HG02870 (cell line): ENCODE results near the gene TPST1.
"Not testable (repeated sequence)": the region's sequence is repeated elsewhere in the genome, so short reads cannot be mapped to it uniquely, and the experiment has no call there.

ENCODE experiments used
- ATAC-seq: cut with Tn5 transposase; IDR thresholded peaks from one replicate; pipeline ENCODE4 v1.9.1; 2021; ENCODE audit warnings: mild to moderate bottlenecking, moderate library complexity; ENCODE audit not compliant: unreplicated experiment

TPST1 gene

GRCh38 chr7:66324985-66325384, 119.9 kb downstream of the TPST1 start:
- not testable (repeated sequence) for ATAC-seq

DNA sequence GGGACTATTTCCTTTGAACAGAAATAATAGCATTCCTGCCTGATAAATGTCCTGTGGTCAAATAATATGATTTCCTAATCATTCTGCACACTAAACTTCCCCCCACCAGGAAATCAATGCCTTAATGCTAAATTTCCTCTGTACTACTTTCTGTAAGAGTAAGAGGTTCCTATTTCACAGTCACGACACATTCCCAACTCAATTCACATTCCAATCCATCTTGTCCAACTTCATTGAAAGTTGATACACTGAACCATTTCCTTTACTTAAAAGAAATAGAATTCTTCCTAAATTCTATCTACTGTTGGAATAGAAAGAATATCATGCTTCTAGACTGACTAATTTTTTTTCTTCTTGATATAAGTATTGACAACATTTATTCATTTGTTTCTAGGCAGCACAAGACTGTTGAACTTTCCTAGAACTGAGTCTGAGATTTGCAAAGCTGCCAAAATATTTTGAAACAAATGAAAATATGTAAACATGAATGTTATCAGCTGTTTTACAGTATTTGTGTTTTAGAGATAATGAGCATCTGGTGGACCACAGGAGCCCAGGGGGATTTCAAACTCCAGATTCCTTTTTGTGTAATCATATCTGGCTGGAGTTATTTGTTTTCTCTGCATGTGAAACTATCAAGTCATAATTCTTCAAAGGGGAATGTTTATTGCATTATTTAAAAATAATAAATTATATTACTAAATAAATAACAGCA, 121.5 kb downstream of the TPST1 start:
- no peak for ATAC-seq

DNA sequence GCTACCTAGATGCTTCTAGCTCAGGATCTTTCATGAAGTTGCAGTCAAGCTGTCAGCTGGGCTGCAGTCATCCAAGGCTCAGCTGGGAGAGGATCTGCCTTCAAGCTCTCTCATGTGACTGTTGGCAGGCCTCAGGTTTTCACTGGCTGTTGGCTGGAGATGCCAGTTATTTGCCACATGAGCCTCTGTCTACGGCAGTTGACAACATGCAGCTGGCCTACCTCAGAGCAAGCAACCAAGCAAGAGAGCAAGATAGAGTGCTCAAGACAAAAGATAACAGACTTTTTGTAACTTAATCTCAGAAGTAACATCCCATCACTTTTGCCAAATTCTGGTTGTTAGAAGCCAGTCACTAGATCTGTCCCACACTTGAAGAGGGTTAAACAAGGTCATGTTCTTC, 125.8 kb downstream of the TPST1 start:
- ATAC-seq, result no peak

DNA sequence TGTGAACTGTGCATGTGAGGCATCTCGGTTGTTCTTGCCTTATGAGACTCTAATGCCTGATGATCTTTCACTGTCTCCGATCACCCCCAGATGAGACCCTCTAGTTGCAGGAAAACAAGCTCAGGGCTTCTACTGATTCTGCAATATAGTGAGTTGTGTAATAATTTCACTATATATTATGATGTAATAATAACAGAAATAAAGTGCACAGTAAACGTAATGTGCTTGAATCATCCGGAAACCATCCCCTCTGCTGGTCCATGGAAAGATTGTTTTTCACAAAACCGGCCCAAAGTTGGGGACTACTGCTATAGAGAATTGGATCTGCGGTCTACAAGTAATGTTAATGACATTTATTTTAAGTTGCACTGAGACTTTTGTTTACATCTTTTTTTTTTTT, 126.7 kb downstream of the TPST1 start:
- ATAC-seq, result no peak

DNA sequence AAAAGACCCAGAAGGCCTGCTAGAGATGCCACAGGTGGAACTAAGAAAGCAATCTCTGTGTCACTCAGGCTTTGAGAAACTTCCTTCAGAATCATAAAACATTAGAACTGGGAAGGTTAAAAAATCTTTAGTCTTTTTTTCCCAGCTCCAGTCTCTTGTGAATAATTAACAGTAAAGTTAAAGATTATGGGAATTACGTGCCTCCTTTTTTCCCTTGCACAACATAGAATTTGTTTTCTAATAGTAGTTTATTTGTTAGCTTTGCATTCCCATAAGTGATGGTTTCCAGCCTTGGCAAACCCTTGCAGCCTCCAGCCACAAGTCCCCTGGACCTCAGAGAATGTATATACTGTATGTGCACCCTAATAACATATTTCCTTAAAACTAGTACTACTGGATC, 128.3 kb downstream of the TPST1 start:
- no peak for ATAC-seq

GRCh38 chr7:66335318-66335717, 130.2 kb downstream of the TPST1 start:
- no peak for ATAC-seq

GRCh38 chr7:66336760-66337159, 131.6 kb downstream of the TPST1 start:
- ATAC-seq, result no peak

DNA sequence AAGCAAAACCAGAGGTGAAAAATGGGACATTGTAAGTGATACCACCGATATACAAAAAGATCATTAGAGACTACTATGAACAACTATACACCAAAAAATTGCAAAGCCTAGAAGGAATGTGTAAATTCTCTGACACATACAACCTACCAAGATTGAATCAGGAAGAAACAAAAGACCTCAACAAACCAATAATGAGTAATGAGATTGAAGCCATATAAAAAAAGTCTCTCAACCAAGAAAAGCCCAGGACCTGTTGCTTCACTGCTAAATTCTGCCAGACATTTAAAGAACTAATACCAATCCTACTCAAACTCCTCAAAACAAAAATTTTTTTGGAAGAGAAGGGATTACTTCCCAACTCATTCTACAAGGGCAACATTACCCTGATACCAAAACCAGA, 134.0 kb downstream of the TPST1 start:
- ATAC-seq, result no peak

DNA sequence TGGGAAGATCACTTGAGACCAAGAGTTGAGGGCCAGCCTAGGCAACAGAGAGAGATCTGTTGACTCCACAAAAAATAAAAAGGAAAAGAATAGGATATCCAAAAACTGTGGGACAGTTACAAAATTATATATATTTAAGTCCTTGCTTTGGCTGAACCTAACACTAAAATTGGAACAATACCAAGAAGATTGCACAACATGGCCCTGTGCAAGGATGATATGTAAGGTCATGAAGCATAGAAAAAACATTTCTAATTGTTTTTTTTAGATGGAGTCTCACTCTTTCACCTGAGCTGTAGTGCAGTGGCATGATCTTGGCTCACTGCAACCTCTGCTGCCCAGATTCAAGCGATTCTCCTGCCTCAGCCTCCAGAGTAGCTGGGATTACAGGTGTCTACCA, 139.0 kb downstream of the TPST1 start:
- ATAC-seq, result no peak

DNA sequence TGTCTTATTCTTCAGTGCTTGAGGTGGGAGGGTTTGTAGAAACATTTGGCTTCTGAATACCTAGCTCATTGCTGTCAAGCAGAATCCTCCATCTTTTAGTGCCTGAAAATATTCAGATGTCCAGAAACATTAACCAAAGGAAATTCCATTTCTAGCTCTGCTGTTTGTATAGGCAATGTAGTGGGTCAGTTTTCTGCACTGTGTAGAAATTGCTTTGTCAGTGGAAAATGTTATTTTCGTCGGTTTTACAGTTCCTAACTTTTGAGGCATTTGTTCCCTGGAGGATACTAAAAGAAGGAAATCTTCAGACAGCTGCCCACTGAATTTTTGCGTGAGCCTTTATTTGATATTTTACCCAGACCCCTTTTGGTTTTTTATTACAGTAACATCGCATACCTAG, 143.4 kb downstream of the TPST1 start:
- no peak for ATAC-seq

DNA sequence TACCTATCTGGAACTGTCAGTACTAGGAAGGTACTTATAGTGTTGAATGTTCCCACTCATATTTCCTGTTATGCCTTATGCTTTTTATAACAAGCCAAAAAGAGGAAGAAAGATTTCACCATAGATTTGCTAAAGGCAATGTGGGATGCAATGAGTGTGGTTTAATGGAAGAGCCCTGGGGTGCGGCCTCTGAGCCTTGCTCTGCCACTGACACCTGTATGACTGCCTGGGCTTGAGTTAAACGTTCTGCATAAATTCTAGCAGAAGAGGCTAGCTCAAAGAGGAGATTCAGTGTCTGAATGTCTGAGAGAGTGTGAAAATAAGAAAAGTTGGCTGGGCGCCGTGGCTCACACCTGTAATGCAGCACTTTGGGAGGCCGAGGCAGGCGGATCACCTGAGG, 143.8 kb downstream of the TPST1 start:
- no peak for ATAC-seq

GRCh38 chr7:66352071-66352470, 146.9 kb downstream of the TPST1 start:
- ATAC-seq, result no peak

DNA sequence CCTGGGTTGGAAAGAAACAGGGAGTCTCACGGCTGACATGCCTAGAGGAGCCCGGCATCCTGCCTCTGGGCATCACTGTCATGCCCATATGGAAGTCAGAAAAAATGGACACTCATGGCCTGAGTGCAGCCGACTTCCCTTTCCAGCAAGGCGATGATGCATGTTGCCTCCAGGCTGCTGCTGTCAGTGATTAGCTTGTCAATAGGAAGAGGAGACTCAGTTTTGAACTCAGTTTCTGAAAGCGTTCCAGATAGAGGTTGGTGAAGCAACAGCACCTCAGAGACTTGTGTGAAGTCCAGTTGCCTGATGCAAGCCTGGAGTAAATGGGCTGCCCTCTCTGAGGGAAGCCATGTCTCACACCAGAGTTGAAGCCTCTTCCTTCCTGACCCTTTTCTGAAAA, 148.4 kb downstream of the TPST1 start:
- no peak for ATAC-seq

- no peak for ATAC-seq
Observed at GRCh38 chr7:66355756-66356155, 150.6 kb downstream of the TPST1 start.

DNA sequence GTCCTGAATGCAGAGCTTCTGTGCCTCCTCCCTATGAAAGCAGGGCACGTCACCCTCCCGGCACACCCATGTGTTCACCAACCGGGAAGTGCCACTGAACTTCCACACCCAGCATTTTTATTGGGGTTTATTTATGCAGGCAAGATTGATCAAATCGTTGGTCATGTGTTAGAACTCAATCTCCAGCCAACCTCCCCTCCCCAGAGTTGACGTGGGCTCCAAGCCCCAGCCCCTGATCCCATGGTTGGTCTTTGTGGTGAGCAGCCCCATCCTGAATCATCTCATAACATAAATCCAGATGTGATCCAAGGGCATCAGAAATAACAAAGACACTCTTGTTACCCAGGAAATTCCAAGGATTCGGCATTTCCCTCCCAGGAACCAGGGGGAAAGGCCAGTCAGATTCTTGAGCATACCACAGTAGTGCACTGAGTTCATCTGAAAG, 151.2 kb downstream of the TPST1 start:
- ATAC-seq, result no peak

DNA sequence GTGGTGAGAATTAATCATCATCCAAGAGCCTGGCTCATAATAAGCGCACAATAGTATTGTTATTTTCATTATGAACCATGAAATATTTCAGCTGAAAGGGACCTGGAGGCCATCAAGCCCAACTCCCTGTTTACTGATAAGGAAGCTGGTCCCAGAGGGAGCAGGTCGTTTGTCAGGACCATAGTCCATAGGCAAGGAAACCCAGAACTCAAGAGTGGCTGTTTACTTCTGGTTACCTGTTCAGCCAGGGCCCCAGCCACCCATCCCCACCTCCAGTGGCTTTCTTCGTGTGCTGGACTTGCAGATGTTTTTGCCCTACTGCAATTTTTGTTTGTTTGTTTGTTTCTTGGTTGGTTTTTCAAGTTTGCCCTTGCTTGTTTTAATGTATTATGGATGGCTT, 152.0 kb downstream of the TPST1 start:
- no peak for ATAC-seq

DNA sequence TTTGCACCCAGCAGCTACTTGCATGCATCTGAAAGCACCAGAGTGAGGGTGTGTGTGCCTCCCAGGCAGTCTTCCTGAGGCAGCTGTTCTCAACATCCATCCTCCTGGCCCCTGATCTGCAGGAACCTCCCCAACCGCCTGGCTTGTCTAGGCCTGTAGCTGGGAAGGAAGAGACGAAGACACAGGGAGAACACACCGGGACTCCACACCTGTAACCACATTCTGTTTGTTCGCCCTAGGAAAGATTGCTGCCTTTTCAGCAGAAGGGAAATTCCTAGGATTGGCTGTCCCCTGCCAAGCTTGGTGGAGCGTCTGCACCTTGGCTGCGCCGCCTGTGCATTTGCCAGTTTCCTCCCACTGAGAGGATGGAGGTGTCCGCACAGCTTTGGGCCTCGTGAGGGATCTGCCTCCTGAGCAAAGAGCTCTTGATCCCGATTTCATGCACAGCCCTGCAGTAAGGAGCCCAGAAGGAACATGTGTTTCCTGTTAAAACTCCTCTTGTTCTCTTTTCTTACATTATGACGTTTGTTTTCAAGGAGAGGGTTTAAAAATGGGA, 154.6 kb downstream of the TPST1 start:
- ATAC-seq, result no peak

- no peak for ATAC-seq
Observed at GRCh38 chr7:66362136-66362535, 157.0 kb downstream of the TPST1 start.

DNA sequence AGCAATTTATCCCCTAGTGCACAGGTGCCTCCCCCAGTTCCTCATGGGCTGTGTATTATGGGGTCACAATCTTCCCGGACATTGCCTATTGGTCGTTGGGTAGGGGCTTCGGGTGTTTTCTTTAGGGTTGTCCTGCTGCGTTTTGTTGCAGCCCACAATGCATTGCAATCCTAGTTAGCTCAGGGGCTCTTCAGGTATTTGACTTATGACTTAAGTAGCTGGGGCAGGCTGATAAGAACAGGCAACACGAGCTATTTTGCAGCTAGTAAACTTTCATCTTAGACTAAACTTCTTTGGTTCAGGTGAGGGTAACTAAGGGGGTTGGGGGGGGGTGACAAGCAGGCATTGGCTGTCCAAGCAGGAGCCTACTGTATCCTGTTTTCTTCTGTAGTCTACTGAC, 158.5 kb downstream of the TPST1 start:
- no peak for ATAC-seq

DNA sequence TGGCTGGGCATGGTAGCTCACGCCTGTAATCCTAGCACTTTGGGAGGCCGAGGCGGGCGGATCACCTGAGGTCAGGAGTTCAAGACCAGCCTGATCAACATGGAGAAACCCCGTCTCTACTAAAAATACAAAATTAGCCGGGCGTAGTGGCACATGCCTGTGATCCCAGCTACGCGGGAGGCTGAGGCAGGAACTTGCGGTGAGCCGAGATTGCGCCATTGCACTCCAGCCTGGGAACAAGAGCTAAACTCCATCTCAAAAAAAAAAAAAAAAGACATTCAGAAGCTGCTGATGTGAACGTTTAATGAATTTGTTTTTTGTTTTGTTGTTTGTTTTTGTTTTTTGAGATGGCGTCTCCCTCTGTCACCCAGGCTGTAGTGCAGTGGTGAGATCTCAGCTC, 159.9 kb downstream of the TPST1 start:
- not testable (repeated sequence) for ATAC-seq

DNA sequence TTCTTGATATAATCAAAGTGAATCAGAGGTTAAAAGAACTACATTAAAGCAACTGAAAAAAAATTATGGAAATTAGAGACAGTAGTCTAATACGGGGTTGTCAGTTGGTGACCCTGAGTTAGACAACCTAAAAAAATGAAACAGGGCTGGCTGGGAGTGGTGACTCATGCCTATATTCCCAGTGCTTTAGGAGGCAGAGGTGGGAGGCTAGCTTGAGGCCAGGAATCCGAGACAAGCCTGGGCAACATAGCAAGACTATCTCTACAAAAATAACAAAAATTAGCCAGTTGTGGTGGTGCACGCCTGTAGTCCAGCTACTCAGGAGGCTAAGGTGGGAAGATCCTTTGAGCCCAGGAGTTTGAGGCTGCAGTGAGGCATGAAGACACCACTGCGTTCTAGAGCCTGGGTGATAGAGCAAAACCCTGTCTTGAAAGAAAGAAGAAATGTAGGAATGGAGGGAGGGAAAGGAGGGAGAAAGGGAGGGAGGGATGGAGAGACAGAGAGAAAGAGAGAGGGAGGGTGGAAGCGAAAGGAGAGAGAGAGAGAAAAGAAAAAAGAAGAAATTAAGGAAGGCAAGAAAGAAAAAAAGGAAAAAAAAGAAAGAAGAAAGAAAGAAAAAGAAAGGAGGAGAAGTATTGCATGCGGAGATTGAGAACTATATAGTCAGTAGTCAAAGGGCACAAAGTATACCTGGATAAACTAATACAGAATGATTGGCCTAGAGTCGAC, 166.1 kb downstream of the TPST1 start:
- ATAC-seq, result no peak

- ATAC-seq, result not testable (repeated sequence)
Observed at GRCh38 chr7:66374141-66374840, 169.2 kb downstream of the TPST1 start.
